Measurements from ENCODE around the gene LILRA5. TPM values are rescaled to one million over a fixed set of nuclear protein-coding genes. Genes with fewer than 3 reads are reported as not detected.
A peak's percentile ranks its signal among the peaks of the same experiment; 100 is the strongest.
"Not testable (repeated sequence)": the region's sequence is repeated elsewhere in the genome, so short reads cannot be mapped to it uniquely, and the experiment has no call there.

LILRA5 gene
- total and polyA plus RNA-seq, 8 donors, result 1.1 to 8.5 (median 2.7) TPM; not detected in 2

DNA sequence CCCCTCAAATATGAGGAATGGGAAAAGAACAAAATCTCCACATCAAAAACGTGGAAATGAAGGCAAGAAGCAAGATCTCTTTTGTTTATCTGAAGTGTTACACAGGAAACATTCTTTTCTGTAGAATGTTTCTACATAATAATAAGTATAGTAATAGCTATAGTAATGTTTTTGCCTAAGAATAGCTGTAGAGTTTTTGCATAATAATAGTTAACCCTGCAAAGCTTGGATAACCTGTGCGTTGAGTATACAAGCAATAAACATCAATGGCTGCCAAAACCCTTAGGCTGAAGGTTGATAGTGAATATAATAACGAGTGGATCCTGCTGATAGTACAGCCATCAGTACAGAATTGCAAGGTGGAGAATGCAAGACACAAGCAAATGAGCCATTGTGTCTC, 11.1 kb upstream of the LILRA5 start:
- no peaks in the 10 kb centered on the region for H3K9me3 ChIP-seq
- no peaks in the 10 kb centered on the region for H3K4me1 ChIP-seq
- DNase-seq, result no peak
- H3K4me3 ChIP-seq, result no peak overlapping the region
- no peak for TF ChIP-seq POLR2A (IDR thresholded peaks at IDR 0.05)
- TF ChIP-seq, protein P1, sequence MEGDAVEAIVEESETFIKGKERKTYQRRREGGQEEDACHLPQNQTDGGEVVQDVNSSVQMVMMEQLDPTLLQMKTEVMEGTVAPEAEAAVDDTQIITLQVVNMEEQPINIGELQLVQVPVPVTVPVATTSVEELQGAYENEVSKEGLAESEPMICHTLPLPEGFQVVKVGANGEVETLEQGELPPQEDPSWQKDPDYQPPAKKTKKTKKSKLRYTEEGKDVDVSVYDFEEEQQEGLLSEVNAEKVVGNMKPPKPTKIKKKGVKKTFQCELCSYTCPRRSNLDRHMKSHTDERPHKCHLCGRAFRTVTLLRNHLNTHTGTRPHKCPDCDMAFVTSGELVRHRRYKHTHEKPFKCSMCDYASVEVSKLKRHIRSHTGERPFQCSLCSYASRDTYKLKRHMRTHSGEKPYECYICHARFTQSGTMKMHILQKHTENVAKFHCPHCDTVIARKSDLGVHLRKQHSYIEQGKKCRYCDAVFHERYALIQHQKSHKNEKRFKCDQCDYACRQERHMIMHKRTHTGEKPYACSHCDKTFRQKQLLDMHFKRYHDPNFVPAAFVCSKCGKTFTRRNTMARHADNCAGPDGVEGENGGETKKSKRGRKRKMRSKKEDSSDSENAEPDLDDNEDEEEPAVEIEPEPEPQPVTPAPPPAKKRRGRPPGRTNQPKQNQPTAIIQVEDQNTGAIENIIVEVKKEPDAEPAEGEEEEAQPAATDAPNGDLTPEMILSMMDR (IDR thresholded peaks at IDR 0.05), result no peak
- no peak for TF ChIP-seq POLR2AphosphoS5 (IDR thresholded peaks at IDR 0.05)
- no peak for TF ChIP-seq EP300 (IDR thresholded peaks at IDR 0.05)
- H3K36me3 ChIP-seq, result no peaks in the 10 kb centered on the region
- intact Hi-C loops (cut with DNase I; ENCODE audit: low total_unique reads), result no loop called here
- peaks cover 0 to 24% (median 0%) of the 10 kb centered on the region in 3 donors for H3K27me3 ChIP-seq
- WGBS, 5 donors, result 14 to 21% (median 15%) methylated on average over 3 of the region's 3 CpGs
- H3K27ac ChIP-seq, result no peak overlapping the region

DNA sequence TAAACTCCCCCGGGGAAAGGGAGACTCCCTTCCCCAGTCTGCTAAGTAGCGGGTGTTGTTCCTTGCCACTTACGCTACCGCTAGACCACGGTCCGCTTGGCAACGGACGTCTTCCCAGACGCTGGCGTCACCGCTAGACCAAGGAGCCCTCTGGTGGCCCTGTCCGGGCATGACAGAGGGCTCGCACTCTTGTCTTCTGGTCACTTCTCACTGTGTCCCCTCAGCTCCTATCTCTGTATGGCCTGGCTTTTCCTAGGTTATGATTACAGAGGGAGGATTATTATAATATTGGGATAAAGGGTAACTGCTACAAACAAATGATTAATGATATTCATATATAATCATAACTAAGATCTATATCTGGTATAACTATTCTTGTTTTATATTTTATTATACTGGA, 10.0 kb upstream of the LILRA5 start:
- WGBS, 5 donors, result 24 to 36% (median 29%) methylated on average over 2 to 9 of the region's 13 CpGs; no CpG with 5 or more reads in 2 of the 5 donors
- H3K27me3 ChIP-seq, result peaks cover 0 to 25% (median 0%) of the 10 kb centered on the region in 3 donors
- intact Hi-C loops (cut with DNase I; ENCODE audit: low total_unique reads); H3K27ac ChIP-seq; H3K9me3 ChIP-seq; DNase-seq; H3K4me1 ChIP-seq; H3K4me3 ChIP-seq; H3K36me3 ChIP-seq: not testable (repeated sequence)

DNA sequence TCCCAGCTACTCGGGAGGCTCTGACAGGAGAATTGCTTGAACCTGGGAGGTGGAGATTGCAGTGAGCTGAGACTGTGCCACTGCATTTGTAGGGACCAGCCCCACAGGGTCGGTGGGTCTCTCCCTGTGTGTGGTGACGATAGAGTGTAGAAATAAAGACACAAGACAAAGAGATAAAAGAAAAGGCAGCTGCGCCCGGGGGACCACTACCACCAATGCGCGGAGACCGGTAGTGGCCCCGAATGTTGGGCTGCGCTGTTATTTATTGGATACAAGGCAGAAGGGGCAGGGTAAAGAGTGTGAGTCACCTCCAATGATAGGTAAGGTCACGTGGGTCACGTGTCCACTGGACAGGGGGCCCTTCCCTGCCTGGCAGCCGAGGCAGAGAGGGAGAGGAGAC, 9.3 kb upstream of the LILRA5 start:
- H3K36me3 ChIP-seq; H3K4me1 ChIP-seq; intact Hi-C loops (cut with DNase I; ENCODE audit: low total_unique reads); H3K9me3 ChIP-seq; DNase-seq; H3K27ac ChIP-seq; H3K4me3 ChIP-seq: not testable (repeated sequence)
- WGBS, 5 donors, result 84 to 92% (median 90%) methylated on average over 10 to 12 of the region's 13 CpGs
- H3K27me3 ChIP-seq, result peaks cover 0 to 32% (median 0%) of the 10 kb centered on the region in 3 donors

DNA sequence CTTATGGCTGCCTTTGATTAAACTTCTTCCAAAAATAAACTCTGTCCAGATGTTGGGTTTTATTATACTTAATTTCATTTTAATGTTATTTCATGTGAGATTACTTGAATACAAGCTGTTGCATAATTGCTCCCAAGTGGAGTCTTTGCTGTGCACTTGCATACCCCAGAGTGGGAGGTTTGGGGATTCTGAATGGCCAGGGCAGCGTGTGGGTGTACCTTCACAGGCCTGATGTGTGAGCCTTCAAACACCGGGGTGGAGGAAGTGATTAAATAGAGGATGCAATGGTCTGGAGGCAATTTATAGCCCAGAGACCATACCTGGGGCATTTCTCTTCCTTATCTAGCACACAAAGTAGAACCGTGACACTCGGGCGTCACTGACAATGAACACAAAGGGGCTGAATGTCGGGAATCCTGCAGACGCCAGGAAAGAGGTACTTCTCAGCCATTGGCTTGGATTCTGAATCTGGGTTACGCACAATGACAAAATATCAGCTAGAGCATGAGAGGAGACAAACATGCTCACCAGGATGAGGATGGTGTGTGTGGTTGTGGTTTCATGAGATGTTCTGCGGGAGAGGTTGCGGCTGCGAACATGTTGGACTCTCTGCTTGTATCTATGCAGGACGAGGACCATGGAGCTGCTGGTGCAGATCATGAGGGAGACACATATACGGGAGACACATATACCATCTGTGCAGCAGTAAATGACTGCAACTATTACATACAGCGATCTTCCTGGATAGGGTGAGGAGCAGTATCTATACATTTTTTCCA, 7.1 kb upstream of the LILRA5 start:
- Histone ChIP-seq H3K4me3 (no peak overlapping the region), H3K27ac (no peak overlapping the region), H3K4me1 (no peaks in the 10 kb centered on the region), H3K9me3 (no peaks in the 10 kb centered on the region), H3K36me3 (no peaks in the 10 kb centered on the region), H3K27me3 (peaks cover 0 to 48% (median 4%) of the 10 kb centered on the region in 3 donors)
- no peak for TF ChIP-seq POLR2A (IDR thresholded peaks at IDR 0.05)
- no peak for TF ChIP-seq POLR2AphosphoS5 (IDR thresholded peaks at IDR 0.05)
- no peak for TF ChIP-seq EP300 (IDR thresholded peaks at IDR 0.05)
- TF ChIP-seq, protein P1 (IDR thresholded peaks at IDR 0.05), result no peak
- no peak for DNase-seq
- intact Hi-C loops (cut with DNase I; ENCODE audit: low total_unique reads), result no loop called here
- WGBS, 5 donors, result 77 to 88% (median 83%) methylated on average over 14 of the region's 14 CpGs

DNA sequence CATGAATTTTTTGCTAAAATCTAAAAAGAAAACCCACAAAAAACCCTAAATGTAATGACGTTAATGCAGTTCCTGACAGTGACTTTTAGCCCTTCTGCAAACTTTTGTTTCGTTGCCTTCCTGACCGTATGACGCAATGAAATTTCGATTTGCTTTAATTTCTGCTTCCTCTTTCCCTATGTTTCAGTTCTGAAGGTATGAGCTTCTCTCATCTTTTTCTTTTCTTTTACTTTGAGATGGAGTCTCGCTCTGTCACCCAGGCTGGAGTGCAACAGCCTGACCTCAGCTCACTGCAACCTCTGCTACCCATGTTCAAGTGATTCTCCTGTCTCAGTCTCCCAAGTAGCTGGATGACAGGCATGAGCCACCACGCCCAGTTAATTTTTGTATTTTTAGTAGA, 6.1 kb upstream of the LILRA5 start:
- Histone ChIP-seq H3K36me3 (no peaks in the 10 kb centered on the region), H3K27me3 (peaks cover 0 to 48% (median 4%) of the 10 kb centered on the region in 3 donors), H3K9me3 (no peaks in the 10 kb centered on the region), H3K27ac (peak overlapping the region in 2 of 5 donors; percentile 54 to 64), H3K4me3 (no peak overlapping the region), H3K4me1 (no peaks in the 10 kb centered on the region)
- 64 to 76% (median 71%) methylated on average over 7 of the region's 7 CpGs for WGBS, 5 donors
- peak in 1 of 2 donors; percentile 13 for DNase-seq
- intact Hi-C loops (cut with DNase I; ENCODE audit: low total_unique reads), result no loop called here
- TF ChIP-seq, protein P1 (IDR thresholded peaks at IDR 0.05), result no peak
- TF ChIP-seq POLR2A (IDR thresholded peaks at IDR 0.05), result no peak
- no peak for TF ChIP-seq POLR2AphosphoS5 (IDR thresholded peaks at IDR 0.05)
- TF ChIP-seq EP300 (IDR thresholded peaks at IDR 0.05), result no peak
